Measurements from ENCODE around the gene NOP53. TPM values are rescaled to one million over a fixed set of nuclear protein-coding genes. Genes with fewer than 3 reads are reported as not detected.
"Not testable (repeated sequence)": the region's sequence is repeated elsewhere in the genome, so short reads cannot be mapped to it uniquely, and the experiment has no call there.

Gene NOP53
- polyA plus RNA-seq, 1 donor = 316 TPM

- not testable (repeated sequence) for DNase-seq
Observed at GRCh38 chr19:47714855-47715254, 30.5 kb upstream of the NOP53 start.

- no peak for DNase-seq
Observed at GRCh38 chr19:47716270-47716937, 28.9 kb upstream of the NOP53 start.

GRCh38 chr19:47718415-47719046, 26.8 kb upstream of the NOP53 start:
- not testable (repeated sequence) for DNase-seq

GRCh38 chr19:47719047-47719859, 26.1 kb upstream of the NOP53 start:
- peak; percentile 72 for DNase-seq

- DNase-seq = no peak
Observed at GRCh38 chr19:47720669-47721422, 24.5 kb upstream of the NOP53 start.

GRCh38 chr19:47723581-47723940, 21.8 kb upstream of the NOP53 start:
- no peak for DNase-seq

- no peak for DNase-seq
Observed at GRCh38 chr19:47725759-47726401, 19.5 kb upstream of the NOP53 start.

- DNase-seq = no peak
Observed at GRCh38 chr19:47726467-47726866, 18.9 kb upstream of the NOP53 start.

- DNase-seq = not testable (repeated sequence)
Observed at GRCh38 chr19:47728295-47728694, 17.1 kb upstream of the NOP53 start.

GRCh38 chr19:47729468-47729798, 15.9 kb upstream of the NOP53 start:
- no peak for DNase-seq

- DNase-seq = no peak
Observed at GRCh38 chr19:47729799-47730520, 15.4 kb upstream of the NOP53 start.

GRCh38 chr19:47730521-47730889, 14.8 kb upstream of the NOP53 start:
- no peak for DNase-seq

- no peak for DNase-seq
Observed at GRCh38 chr19:47730910-47731309, 14.4 kb upstream of the NOP53 start.

GRCh38 chr19:47735131-47735530, 10.2 kb upstream of the NOP53 start:
- DNase-seq = no peak

GRCh38 chr19:47740866-47741519, 4.4 kb upstream of the NOP53 start:
- DNase-seq = no peak

- DNase-seq = no peak
Observed at GRCh38 chr19:47741544-47742140, 3.7 kb upstream of the NOP53 start.

- DNase-seq = no peak
Observed at GRCh38 chr19:47742634-47743033, 2.7 kb upstream of the NOP53 start.

GRCh38 chr19:47746129-47746528, 783 bp downstream of the NOP53 start:
- DNase-seq = not testable (repeated sequence)

GRCh38 chr19:47749326-47749725, 4.0 kb downstream of the NOP53 start:
- DNase-seq = no peak

GRCh38 chr19:47750752-47751151, 5.4 kb downstream of the NOP53 start:
- DNase-seq = no peak

Measured in left kidney (tissue), 2 donors.